ENCODE results near the gene DDX31.

The DDX31 gene

DNA sequence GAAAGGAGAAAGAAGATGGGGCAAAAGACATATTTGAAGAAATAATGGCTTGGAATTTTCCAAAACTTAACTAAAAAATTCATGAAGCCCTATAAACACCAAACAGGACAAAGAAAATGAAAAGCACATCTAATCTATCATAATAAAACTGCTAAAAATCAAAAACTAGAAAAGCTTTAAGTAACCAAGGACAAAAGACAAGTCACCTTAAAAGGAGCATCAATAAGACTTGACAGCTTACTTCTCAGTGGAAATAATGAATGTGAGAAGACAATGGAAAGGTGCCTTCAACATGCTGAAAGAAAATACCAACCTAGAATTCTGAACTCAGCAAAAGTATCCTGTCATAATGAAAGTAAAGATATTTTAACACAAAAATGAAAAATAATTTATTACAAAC lies 27.4 kb upstream of the DDX31 start:
- Histone ChIP-seq H3K36me3 (replicated peaks) (peaks cover 4% of the 10 kb centered on the region; the same call in 1 of the 2 replicates), H3K4me1 (no peaks in the 10 kb centered on the region), H3K27me3 (ENCODE audit: low read depth) (no peaks in the 10 kb centered on the region), H3K4me3 (no peak overlapping the region), H3K9me3 (peaks cover 3% of the 10 kb centered on the region)
- DNase-seq (ENCODE audit: low spot score in 2 of 2), result no peak
- in situ Hi-C loops (cut with MboI; ENCODE audit: low sequenced_read_pairs), result no loop called here

DNA sequence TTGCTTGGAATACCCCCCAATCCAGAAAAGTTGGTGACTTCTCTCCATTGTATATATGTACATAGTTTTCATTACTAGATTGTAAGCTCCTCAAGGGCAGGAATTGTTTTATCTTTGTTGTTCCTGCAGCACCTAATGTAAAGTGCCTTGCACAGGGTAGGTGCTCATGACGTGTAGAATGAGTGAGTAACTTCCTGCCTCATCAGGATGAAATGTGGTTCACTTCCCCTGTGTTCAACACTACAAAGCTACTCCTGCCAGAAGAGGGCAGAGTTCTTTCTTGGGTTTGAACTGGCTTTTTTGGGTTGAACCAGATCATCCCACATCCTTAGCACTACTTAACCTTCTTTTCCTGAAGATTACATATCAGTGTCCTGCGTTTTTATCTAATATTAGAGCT lies 24.4 kb upstream of the DDX31 start:
- in situ Hi-C loops (cut with MboI; ENCODE audit: low sequenced_read_pairs), result no loop called here
- H3K9me3 ChIP-seq, result no peaks in the 10 kb centered on the region; the same call in 1 of the 2 replicates
- DNase-seq (ENCODE audit: low spot score in 2 of 2), result no peak
- H3K27me3 ChIP-seq (ENCODE audit: low read depth), result no peaks in the 10 kb centered on the region
- H3K4me3 ChIP-seq, result no peak overlapping the region
- peaks cover 26% of the 10 kb centered on the region for H3K36me3 ChIP-seq (replicated peaks)
- H3K4me1 ChIP-seq, result no peaks in the 10 kb centered on the region

DNA sequence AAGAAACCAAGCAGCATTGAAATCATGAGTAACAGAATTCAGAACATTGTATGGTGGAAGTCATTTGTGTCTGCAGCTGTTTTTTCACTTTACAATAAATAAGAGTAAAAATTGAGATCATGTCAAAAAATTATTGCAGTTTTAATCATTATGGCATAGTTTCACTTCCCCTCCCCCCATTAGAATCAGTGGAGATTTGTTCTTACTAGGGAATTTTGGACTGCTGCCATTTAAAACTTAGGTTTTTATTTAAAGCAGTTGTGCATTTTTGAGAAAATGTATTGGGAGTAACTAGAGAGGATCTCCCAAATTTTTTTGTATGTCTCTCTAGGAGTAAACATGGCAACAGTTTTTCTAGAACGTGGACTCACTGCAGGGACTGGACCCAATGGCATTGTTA lies 20.9 kb upstream of the DDX31 start:
- no peak overlapping the region for H3K4me3 ChIP-seq
- no peaks in the 10 kb centered on the region for H3K9me3 ChIP-seq
- H3K27me3 ChIP-seq (ENCODE audit: low read depth), result no peaks in the 10 kb centered on the region
- no peaks in the 10 kb centered on the region for H3K4me1 ChIP-seq
- DNase-seq (ENCODE audit: low spot score in 2 of 2), result no peak
- in situ Hi-C loops (cut with MboI; ENCODE audit: low sequenced_read_pairs), result no loop called here
- H3K36me3 ChIP-seq (replicated peaks), result peaks cover 58% of the 10 kb centered on the region

DNA sequence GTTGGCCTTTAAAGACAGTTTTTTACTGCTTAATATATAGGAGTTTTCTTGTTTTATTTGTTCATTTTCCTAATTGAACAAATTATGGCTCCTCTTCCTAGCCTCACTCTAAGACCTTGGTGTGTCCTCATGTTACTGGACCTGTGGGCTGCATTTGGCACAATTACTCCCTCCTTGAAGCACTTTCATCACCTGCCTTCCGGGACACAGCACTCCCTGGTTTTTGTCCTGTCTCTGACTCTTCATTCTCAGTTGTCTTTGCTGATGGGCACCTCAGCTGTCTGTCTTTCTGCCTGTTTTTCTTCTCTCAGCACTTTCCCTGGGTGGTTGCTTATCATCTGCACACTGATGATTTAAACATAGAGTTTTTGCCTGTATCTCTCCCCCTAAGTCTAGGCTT lies 14.1 kb upstream of the DDX31 start:
- in situ Hi-C loops (cut with MboI; ENCODE audit: low sequenced_read_pairs), result no loop called here
- H3K4me1 ChIP-seq, result no peaks in the 10 kb centered on the region
- DNase-seq (ENCODE audit: low spot score in 2 of 2), result no peak
- no peaks in the 10 kb centered on the region for H3K27me3 ChIP-seq (ENCODE audit: low read depth)
- no peak overlapping the region for H3K4me3 ChIP-seq
- peaks cover 82% of the 10 kb centered on the region for H3K36me3 ChIP-seq (replicated peaks)
- H3K9me3 ChIP-seq, result no peaks in the 10 kb centered on the region

DNA sequence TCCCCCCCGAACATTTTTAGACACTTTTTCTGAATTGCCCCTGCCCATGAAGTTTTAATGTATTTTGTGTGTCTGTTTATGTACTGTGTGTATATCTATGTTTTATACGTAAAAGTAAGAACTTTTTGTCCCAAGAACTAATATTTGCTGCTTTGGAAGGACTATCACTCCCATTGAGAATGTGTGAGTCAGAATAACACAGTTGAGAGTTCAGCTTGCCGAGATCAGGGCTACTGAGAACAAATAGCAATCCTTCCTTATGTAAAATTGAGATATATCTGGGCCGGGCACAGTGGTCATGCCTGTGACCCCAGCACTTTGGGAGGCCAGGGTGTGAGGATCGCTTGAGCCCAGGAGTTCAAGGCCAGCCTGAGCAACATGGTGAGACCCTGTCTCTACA lies 11.8 kb upstream of the DDX31 start:
- no peaks in the 10 kb centered on the region for H3K9me3 ChIP-seq
- no peaks in the 10 kb centered on the region for H3K4me1 ChIP-seq
- no peak for DNase-seq (ENCODE audit: low spot score in 2 of 2)
- H3K4me3 ChIP-seq, result no peak overlapping the region
- no peaks in the 10 kb centered on the region for H3K27me3 ChIP-seq (ENCODE audit: low read depth)
- peaks cover 73% of the 10 kb centered on the region for H3K36me3 ChIP-seq (replicated peaks)
- in situ Hi-C loops (cut with MboI; ENCODE audit: low sequenced_read_pairs), result no loop called here

DNA sequence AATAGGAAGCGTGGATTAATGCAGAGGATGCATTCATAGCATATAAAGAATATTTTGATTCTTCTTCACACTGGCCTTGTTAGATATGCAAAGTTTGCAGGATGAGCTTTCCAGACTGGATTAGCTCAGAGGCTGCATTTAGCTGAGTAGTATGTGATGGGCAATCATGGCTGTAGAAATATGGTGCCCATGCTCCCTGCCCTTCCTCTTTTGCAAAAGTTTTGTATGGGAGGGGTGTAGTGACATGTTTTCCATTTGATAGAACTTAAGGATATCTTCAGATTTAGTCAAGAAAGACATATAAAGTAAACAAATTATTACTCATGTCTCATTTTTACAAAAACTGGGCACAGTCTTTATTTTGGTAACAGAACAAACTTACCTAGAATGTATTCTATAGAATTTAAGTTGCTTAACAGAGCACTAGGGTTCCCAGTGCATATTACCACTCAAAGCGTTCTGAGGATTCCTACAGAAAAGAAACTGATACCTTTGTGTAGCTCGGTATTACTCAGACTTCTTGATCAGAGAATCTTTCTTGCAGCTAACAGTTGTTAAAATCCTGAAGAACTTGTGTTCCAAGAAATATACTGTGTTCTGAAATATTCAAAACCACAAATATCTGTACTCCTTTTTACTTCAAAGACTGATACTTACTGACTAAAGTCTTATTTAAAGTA lies 10.3 kb upstream of the DDX31 start:
- peaks cover 65% of the 10 kb centered on the region for H3K36me3 ChIP-seq (replicated peaks)
- no peaks in the 10 kb centered on the region for H3K9me3 ChIP-seq
- no peaks in the 10 kb centered on the region for H3K4me1 ChIP-seq
- no peaks in the 10 kb centered on the region for H3K27me3 ChIP-seq (ENCODE audit: low read depth)
- in situ Hi-C loops (cut with MboI; ENCODE audit: low sequenced_read_pairs), result no loop called here
- no peak for DNase-seq (ENCODE audit: low spot score in 2 of 2)
- H3K4me3 ChIP-seq, result no peak overlapping the region

DNA sequence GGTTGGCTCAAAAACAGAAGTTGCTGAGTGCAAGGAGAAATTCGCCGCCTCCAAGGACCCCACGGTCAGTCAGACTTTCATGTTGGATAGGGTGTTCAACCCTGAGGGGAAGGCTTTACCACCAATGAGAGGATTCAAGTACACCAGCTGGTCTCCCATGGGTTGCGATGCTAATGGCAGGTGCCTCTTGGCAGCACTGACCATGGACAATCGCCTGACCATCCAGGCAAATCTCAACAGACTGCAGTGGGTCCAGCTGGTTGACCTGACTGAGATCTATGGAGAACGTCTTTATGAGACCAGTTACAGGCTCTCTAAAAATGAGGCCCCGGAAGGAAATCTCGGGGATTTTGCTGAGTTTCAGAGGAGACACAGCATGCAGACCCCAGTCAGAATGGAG lies 8.2 kb upstream of the DDX31 start:
- no peaks in the 10 kb centered on the region for H3K27me3 ChIP-seq (ENCODE audit: low read depth)
- H3K4me3 ChIP-seq, result no peak overlapping the region
- in situ Hi-C loops (cut with MboI; ENCODE audit: low sequenced_read_pairs), result no loop called here
- no peaks in the 10 kb centered on the region; the same call in 1 of the 2 replicates for H3K4me1 ChIP-seq
- H3K36me3 ChIP-seq (replicated peaks), result peaks cover 61% of the 10 kb centered on the region
- DNase-seq (ENCODE audit: low spot score in 2 of 2), result no peak
- H3K9me3 ChIP-seq, result no peaks in the 10 kb centered on the region

DNA sequence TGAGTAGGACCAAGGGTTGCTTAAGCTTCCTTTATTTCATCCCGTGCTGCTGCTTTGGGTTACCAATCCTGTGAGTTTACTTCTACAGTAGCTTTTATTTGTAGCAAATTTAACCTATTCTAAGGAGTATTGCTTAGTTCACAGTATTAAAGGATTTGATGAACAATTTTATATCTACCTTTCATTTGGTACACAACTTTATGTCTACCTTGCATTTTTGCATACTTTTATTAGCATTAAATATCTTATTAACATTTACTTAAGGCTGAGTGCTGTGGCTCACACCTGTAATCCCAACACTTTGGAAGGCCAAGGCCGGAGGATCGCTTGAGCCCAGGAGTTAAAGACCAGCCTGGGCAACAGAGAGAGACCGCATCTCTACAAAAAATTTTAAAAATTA lies 4.7 kb upstream of the DDX31 start:
- H3K9me3 ChIP-seq, result no peaks in the 10 kb centered on the region
- H3K27me3 ChIP-seq (ENCODE audit: low read depth), result no peaks in the 10 kb centered on the region
- in situ Hi-C loops (cut with MboI; ENCODE audit: low sequenced_read_pairs), result no loop called here
- peaks cover 46% of the 10 kb centered on the region for H3K36me3 ChIP-seq (replicated peaks)
- DNase-seq (ENCODE audit: low spot score in 2 of 2), result no peak
- no peak overlapping the region for H3K4me3 ChIP-seq
- H3K4me1 ChIP-seq, result peaks cover 3% of the 10 kb centered on the region; the same call in 1 of the 2 replicates

DNA sequence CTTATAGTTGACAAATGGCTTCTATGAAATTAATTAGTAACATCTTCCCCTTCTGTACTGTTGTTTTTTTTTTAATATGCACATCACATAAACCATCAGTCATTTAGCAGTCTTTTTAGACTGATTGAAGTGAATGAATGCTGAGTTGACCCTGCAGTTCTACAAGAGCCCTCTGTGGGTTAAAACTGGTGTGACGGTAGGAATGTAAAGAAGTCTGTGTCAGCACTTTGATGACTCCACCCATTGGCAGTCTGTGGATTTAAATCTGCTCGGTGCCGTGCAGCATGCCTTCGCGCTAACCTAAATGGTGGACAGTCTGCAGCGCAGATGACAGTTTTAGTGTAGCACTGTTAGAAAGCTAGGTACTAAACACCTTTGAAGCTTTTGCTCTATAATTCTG lies 3.6 kb upstream of the DDX31 start:
- Histone ChIP-seq H3K36me3 (replicated peaks) (peaks cover 34% of the 10 kb centered on the region), H3K27me3 (ENCODE audit: low read depth) (no peaks in the 10 kb centered on the region), H3K4me3 (no peak overlapping the region), H3K4me1 (peaks cover 3% of the 10 kb centered on the region; the same call in 1 of the 2 replicates), H3K9me3 (no peaks in the 10 kb centered on the region)
- in situ Hi-C loops (cut with MboI; ENCODE audit: low sequenced_read_pairs), result no loop called here
- peak in 1 of 2 experiments; percentile 22 for DNase-seq (ENCODE audit: low spot score in 2 of 2)

DNA sequence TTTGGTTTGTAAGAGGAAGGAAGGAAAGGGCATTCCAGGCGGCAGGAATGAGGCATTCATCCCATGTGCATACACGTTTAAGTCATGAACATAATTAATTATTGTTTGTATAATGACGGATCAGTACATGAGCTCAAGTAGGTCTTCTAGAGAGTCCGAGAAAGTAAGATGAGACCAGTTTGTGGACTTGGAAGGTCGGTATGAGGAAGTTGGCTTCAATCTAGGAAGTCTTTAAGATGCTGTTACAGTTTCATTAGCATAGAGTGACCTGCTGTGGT lies 2.6 kb upstream of the DDX31 start:
- Histone ChIP-seq H3K4me3 (no peak overlapping the region), H3K4me1 (peaks cover 13% of the 10 kb centered on the region), H3K36me3 (replicated peaks) (peaks cover 31% of the 10 kb centered on the region)

DNA sequence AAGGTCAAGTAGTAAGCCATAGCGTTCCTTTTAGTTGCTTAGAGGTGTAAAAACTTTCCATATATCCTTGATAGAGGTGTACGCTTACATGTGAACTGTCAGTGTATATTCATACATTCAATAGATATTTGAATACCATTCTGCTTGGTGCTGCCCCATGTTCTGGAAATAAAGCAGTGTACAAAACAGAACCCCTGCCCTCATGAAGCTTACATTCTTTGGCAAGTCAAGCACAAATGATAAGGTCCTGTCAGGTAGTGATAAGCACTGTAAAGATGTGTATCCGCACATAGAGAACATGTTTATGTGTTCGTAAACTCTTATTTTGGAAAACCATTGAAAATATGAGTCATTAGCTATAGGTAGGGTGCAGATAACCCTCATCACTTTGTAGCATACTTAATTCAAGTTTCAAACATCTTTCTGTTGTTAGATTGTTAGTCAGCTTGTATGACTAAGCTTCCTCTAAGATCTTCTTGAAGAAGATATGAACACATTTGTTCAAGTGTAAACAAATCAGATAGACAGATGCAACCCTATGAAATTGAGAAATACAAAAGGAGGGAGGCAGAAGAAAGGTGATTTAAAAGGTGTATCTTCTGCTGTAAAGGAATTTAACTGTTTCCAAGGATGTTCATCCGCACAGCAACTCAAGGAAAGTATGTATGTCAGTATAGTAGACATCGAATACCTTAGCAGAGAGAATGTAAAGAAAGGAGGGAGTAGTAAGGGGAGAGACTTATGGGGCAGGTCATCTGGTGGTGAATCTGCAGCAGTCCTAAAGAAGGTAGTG lies 2.0 kb upstream of the DDX31 start:
- Histone ChIP-seq H3K36me3 (replicated peaks) (peaks cover 31% of the 10 kb centered on the region), H3K27me3 (ENCODE audit: low read depth) (no peaks in the 10 kb centered on the region), H3K4me1 (peaks cover 15% of the 10 kb centered on the region), H3K4me3 (peak overlapping the region; percentile 68), H3K9me3 (no peaks in the 10 kb centered on the region)
- no peak for DNase-seq (ENCODE audit: low spot score in 2 of 2)
- in situ Hi-C loops (cut with MboI; ENCODE audit: low sequenced_read_pairs), result no loop called here

More for the DNA sequence above, 2.6 kb upstream of the DDX31 start:
- in situ Hi-C loops (cut with MboI; ENCODE audit: low sequenced_read_pairs), result no loop called here
- no peak for DNase-seq (ENCODE audit: low spot score in 2 of 2)
- no peaks in the 10 kb centered on the region for H3K9me3 ChIP-seq
- no peaks in the 10 kb centered on the region for H3K27me3 ChIP-seq (ENCODE audit: low read depth)

DNA sequence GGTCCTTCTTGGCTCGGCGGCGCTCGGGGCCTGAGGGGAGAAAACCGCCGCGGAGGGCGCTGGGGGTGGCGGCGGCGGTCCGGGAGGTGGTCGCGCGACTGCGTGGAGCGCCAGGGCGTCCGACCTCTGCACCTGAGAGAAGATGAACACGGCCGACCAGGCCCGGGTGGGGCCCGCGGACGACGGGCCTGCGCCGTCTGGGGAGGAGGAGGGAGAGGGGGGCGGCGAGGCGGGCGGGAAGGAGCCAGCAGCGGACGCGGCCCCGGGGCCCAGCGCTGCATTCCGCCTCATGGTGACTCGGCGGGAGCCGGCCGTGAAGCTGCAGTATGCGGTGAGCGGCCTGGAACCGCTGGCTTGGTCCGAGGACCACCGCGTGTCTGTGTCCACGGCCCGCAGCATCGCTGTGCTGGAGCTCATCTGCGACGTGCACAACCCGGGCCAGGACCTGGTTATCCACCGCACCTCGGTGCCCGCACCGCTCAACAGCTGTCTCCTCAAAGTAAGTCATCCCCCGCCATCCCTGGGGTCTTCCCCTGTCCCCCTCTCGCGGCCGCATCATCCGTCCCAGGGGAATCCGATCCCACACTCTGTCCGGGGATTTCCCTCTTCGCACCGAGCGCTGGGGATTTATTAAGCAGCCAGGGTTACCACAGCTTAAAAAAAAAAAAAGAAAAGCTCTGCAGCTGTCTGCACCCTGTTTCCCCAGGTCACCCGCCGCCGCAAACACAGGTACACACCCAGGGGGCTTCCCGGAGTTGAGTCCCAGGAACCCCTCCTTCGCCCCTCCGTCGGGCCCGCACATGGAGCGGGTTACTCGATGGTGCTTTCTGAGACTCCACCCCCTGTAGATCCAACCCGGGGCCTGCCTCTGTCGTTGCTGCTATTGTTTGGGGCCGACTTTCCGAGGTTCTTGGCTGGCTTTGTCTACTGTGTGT lies 941 bp upstream of the DDX31 start, which contains the start of gene GTF3C4:
Gene GTF3C4 (plus strand): TSS at position 8 of the 935 bp plus-strand sequence. CDS start 135 bp downstream, at position 143.
- no peaks in the 10 kb centered on the region for H3K27me3 ChIP-seq (ENCODE audit: low read depth)
- H3K4me1 ChIP-seq, result peaks cover 15% of the 10 kb centered on the region
- peaks cover 33% of the 10 kb centered on the region for H3K36me3 ChIP-seq (replicated peaks)
- H3K4me3 ChIP-seq, result peak within 1 kb of the TSS; percentile 68
- H3K9me3 ChIP-seq, result no peaks in the 10 kb centered on the region
- in situ Hi-C loops (cut with MboI; ENCODE audit: low sequenced_read_pairs), result no loop called here
- DNase-seq (ENCODE audit: low spot score in 2 of 2), result peak; percentile 55 to 79

DNA sequence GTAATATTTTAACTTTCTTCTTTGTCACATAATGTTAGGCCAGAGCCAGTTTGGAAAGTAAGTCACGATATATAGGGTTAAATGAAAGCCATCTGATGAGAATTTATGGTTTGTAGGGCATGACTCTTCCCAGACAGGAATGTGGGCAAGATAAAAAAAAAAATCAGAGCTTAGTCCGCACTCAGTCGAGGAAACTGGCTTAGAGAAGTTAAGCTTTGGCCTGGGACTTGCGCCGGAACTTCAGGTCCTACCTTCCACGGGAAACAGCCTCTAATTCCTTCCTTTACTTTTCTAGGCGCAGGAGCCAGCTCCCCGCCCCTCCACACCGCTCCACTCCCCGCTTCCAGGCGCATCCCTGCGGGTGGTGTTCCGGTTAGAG lies 475 bp downstream of the DDX31 start:
- no peaks in the 10 kb centered on the region for H3K9me3 ChIP-seq
- no peaks in the 10 kb centered on the region for H3K27me3 ChIP-seq (ENCODE audit: low read depth)
- H3K4me1 ChIP-seq, result peaks cover 19% of the 10 kb centered on the region
- peaks cover 28% of the 10 kb centered on the region for H3K36me3 ChIP-seq (replicated peaks)
- DNase-seq (ENCODE audit: low spot score in 2 of 2), result peak; percentile 75 to 84
- in situ Hi-C loops (cut with MboI; ENCODE audit: low sequenced_read_pairs), result no loop called here
- peak overlapping the region; percentile 68 for H3K4me3 ChIP-seq

DNA sequence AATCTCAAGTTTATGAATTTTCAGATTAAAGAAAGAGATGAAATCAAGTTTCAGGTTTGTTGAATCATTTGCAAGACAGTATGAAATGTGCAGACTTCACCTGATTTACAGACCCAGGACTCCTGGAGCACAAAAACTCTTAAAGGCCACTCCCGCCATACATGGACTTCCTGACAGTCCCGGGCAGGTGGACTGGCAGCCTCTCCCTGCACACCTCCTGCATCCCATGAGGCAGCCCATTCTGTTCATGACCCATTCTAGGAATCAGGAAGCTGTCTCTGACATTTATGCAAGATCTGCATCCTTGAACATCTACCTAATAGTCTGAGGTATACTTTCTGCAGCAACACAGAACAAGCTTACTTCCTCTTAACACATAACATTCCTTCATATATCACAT lies 5.9 kb downstream of the DDX31 start:
- H3K9me3 ChIP-seq, result no peaks in the 10 kb centered on the region
- no peak overlapping the region for H3K4me3 ChIP-seq
- DNase-seq (ENCODE audit: low spot score in 2 of 2), result no peak
- peaks cover 42% of the 10 kb centered on the region for H3K36me3 ChIP-seq (replicated peaks)
- peaks cover 18% of the 10 kb centered on the region for H3K4me1 ChIP-seq
- in situ Hi-C loops (cut with MboI; ENCODE audit: low sequenced_read_pairs), result no loop called here
- no peaks in the 10 kb centered on the region for H3K27me3 ChIP-seq (ENCODE audit: low read depth)

Data from HAP-1 (cell line).